Measurements from ENCODE around the gene AMPD1.

- TF ChIP-seq CTCF (IDR thresholded peaks at IDR 0.05) (no peak), POLR2A (IDR thresholded peaks at IDR 0.05) (no peak)
These were observed 29.9 kb upstream of the AMPD1 start for GRCh38 chr1:114725230-114725629.
